HG03575 (cell line): ENCODE measurements around the gene CNOT1.
"Not testable (repeated sequence)": the region's sequence is repeated elsewhere in the genome, so short reads cannot be mapped to it uniquely, and the experiment has no call there.

ENCODE experiments used
- ATAC-seq: cut with Tn5 transposase; IDR thresholded peaks from one replicate; pipeline ENCODE4 v1.9.1; 2021; ENCODE audit not compliant: unreplicated experiment, insufficient number of reproducible peaks, low FRiP score; ENCODE audit errors: extremely low read depth

The CNOT1 gene

DNA sequence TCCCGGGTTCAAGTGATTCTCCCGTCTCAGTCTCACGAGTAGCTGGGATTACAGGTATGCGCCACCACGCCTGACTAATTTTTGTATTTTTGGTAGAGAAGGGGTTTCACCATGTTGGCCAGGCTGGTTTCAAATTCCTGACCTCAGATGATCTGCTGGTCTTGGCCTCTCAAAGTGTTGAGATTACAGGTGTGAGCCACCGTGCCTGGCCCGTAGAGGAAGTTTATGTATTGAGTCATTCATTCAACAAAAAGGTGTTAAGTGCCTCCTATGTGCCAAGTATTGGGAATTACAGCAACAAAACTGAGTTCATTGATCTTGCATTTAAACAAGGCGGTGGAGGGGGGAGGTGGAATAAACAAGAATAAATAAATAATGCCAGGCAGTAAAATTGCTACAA lies 10.2 kb upstream of the CNOT1 start:
- ATAC-seq: no peak

DNA sequence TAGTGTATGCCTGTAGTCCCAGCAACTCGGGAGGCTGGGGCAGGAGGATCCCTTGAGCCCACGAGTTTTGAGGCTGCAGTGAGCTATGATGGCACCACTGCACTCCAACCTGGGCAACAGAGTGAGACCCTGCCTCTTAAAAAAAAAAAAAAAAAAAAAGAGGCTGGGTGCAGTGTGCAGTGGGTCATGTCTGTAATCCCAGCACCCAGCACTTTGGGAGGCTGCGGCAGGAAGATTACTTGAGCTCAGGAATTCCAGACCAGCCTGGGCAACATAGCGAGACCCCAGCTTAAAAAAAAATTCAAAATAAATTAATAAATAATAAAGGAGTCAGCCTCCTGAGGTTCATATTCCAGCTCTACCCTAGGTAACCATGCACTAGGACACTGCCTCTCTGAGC lies 9.6 kb upstream of the CNOT1 start:
- no peak for ATAC-seq

DNA sequence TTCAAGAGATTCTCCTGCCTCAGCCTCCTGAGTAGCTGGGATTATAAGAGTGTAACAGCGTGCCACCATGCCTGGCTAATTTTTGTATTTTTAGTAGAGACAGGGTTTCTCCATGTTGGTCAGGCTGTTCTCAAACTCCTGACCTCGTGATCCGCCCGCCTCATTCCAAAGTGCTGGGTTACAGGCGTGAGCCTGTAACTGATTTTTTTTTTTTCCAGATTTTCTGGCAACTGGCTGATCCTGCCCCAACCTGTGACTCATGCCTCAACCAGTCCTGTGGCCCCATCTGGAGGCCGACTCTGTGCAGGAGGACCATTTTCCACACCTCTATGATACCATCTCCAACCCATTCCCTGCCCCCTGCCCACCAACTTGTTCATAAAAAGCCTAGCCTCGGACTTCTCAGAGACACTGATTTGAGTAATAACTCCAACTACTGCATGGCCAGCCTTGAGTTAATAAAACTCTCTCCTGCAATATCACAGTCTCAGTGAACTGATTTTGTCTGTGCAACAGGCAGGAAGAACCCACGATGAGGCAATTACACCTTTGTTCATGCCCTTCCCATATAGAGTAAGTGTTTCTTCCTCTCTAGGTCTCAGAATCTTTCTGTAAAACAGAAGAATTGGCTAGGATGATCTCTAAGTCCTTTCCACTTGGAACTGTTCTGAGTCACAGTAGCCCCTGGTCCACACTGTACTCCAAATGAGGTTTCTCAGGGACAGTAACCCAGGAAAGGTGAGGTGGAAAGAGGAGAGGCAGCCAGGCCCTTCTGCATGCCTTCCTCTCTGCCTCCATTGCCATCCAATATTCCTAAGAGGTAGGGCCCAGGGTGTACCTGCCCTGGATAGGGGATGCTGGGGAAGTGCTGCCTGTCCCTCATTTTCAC lies 8.8 kb upstream of the CNOT1 start:
- no peak for ATAC-seq

DNA sequence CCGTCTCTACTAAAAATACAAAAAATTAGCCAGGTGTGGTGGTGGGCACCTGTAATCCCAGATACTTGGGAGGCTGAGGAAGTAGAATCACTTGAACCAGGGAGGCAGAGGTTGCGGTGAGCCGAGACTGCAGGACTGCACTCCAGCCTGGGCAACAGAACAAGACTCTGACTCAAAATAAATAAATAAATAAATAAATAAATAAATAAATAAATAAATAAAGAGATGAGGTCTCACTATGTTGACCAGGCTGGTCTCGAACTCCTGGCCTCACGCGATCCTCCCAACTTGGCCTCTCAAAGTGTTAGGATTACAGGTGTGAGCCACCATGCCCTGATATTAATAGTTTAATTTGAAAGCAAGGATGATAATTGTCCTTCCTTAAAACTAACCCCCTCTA lies 7.4 kb upstream of the CNOT1 start:
- not testable (repeated sequence) for ATAC-seq

DNA sequence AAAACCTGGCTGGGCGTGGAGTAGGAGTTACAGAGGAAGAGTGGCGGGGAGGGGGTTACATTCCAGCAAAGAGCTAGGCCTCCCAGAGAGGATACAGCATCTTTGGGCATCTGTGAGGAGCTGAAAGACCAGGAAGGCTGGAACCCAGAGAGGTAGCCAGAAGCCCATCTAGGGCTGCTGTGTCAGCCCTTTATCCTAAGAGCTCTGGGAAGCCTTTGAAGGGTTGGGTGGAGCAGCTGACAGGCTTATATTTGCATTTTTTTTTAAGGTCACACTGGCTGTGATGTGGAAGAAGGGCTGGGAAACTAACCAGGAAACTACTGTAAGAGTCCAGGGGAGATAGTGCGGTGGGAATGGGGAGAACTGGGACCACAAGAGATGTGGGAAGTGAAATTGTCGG lies 6.8 kb upstream of the CNOT1 start:
- ATAC-seq: no peak

DNA sequence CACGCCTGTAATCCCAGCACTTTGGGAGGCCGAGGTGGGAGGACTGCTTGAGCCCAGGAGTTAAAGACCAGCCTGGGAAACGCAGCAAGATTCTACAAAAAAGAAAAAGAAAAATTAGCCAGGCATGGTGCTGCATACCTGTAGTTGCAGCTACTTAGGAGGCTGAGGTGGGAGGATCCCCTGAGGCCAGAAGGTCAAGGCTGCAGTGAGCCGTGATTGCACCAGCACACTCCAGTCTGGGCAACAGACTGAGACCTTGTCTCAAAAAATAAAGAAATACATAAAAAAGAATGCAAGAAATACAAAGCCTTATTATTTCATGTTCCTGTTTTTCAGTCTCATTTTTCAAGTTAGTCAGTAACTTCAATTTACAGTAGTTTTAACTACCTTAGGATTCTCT lies 5.9 kb upstream of the CNOT1 start:
- ATAC-seq: no peak

DNA sequence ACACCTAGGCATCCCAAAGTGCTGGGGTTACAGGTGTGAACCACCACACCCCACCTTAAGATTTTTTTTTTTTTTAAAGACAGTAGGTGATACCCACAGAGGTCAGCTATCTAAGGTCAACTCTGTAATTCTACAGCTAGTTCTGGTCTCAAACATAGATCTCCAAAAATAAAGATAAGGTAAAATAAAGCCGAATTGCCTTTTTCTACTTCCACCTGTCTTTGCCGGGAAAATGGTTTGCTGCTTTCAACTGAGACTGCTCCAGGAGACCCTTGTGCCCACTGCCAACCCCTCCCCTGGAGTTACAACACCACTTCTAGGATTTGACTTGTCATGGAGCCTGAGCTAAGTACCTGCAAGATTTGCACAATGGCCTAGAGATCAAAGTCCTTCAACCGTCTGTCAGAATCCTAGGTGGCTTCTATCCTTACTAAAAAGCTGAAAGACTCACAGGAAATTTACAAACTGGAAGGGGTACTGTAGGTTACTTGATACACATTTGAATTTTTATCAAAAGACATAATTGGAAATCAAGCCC lies 4.7 kb upstream of the CNOT1 start:
- ATAC-seq: no peak

DNA sequence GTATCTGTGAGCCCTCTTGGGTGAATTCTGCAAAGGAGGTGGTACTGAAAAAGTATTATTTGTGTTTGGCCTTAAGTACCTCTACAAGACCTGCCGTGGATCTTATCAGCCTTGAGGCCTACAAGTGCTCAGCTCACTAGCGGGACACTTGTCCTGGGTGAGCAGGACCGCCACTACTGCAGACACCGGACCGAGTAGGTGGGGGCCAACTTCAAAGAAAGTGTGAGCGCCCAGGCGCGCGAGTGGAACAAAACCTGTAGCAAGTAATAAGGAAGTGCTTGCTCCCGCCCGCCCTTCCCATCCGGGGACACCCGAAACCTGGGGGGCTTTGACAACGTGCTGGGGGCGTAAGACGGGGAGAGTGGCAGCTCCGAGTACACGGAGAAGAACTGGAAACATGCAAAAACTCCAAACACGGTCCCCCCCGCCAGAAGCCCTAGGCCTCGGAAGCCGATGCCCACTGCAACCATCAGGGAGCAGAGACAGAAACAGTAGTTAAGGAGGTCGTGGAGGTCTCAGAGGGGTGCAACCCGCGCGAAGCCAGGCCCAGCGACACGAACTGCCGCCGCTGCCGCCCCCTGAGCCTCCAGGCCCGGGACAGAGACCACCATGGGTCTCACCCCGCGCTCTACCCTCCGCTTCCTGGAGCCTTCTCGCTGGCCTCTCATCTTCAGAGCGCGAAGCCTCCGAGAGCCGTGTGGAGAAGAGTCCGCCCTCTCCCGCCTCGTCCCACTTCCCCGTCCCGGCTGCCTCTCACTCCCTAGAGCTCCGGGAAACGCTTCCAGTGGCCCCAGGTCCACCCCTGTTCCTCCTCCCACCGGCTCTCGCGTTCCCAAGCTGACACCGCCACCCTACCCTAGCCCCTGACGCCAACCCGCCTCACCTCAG lies 537 bp downstream of the CNOT1 start:
- ATAC-seq: no peak

DNA sequence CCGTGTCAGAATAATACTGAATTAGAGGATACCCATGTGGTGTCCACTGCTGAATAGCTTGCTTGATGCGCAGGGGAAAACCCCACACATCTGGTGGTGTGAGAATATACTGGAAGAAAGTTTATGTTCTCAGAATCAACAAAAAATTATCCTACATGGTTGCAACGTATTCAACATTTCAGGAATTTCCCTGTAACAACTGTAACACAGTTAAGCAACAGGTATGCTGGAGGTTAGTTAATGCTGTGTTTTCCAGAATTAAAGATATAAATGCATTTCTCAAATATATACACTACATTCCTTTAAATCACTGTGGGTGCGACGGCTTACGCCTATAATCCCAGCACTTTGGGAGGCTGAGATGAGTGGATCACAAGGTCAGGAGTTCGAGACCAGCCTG lies 5.4 kb downstream of the CNOT1 start:
- no peak for ATAC-seq

DNA sequence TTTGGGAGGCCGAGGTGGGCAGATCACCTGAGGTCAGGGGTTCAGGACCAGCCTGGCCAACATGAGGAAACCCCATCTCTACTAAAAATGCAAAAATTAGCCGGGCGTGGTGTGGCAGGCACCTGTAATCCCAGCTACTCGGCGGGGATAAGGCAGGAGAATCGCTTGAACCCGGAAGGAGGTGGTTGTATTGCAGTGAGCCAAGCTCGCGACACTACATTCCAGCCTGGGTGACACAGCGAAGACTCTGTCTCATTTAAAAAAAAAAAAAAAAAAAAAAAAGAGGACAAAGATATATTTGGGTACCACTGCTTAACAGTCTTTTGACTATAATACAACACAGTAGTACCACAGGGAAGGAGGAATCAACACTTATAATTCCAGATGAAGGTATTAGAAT lies 9.2 kb downstream of the CNOT1 start:
- ATAC-seq: no peak

DNA sequence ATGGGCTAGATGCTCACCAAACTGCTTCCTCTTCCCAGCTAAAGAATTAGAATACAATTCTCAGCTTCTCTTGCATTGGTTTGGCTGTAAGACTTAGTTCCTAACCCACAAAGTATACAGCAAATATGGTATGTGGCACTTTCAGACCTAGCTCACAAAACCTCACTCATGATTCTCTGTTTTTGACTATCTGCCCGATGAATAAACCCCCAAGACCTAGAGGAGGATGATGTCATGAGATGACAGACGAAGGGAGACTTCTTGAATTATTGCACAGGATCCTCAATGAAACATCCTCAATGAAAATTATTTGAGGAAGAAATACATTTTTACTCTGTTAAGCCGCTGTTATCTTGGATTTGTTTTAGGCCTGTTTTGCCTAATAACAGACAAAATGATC lies 14.3 kb downstream of the CNOT1 start:
- ATAC-seq: no peak

DNA sequence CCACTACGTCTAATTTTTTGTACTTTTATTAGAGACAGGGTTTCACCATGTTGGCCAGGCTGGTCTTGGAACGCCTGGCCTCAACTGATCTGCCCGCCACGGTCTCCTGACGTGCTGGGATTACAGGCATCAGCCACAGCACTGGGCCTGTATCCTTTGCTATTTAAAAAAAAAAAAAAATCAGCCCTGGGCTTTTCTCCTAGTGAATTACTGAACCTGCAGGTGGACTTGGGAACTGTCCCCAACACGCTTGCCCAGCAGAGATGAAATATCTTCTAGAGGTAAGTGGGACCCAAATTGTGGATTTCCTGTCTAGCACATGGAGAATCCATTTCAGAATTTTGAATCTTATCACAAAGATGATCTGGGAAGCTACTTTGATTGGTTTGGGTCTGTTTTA lies 14.8 kb downstream of the CNOT1 start:
- no peak for ATAC-seq

DNA sequence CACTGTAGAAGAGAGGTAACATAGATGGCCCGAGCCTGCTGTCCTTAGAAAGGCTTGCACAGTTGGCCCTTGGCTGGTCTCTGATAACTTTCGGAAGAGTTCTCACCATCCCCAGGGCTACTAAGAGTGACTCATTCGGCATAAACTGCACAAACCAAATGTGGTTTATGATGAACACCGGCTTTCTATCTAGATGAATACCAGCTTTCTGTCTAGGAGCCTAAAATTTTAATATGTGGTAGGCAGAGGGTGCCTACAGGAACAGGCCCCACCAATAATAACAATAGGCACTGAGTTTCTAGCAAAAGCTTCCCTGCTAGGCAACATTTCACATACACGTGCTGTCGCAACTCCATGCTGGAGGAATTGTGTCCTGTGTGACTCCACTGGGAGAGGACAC lies 15.4 kb downstream of the CNOT1 start:
- no peak for ATAC-seq

DNA sequence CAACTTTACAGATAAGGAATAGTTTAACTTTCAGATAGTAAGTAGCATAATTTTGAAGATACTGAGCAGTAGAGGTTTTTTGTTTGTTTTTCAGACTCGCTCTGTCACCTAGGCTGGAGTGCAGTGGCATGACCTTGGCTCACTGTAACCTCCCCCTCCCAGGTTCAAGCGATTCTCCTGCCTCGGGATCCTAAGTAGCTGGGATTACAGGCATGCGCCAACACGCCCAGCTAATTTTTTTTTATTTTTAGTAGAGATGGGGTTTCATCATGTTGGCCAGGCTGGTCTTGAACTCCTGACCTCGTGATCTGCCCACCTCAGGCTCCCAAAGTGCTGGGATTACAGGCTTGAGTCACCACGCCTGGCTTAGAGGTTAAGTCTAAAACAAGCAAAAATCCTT lies 16.7 kb downstream of the CNOT1 start:
- not testable (repeated sequence) for ATAC-seq

DNA sequence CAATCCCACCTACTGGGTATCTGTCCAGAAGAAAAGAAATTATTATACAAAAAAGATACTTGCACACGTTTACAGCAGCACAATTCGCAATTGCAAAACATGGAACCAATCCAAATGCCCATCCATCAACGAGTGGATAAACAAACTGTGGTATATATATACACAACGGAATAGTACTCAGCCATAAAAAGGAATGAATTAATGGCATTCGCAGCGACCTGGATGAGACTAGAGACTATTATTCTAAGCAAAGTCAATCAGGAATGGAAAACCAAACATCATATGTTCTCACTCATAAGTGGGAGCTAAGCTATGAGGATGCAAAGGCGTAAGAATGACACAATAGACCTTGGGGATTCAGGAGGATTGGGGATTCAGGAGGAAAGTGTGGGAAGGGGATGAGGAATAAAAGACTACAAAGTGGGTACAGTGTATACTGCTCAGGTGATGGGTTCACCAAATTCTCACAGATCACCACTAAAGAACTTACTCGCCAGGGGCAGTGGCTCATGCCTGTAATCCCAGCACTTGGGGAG lies 21.0 kb downstream of the CNOT1 start:
- ATAC-seq: no peak

DNA sequence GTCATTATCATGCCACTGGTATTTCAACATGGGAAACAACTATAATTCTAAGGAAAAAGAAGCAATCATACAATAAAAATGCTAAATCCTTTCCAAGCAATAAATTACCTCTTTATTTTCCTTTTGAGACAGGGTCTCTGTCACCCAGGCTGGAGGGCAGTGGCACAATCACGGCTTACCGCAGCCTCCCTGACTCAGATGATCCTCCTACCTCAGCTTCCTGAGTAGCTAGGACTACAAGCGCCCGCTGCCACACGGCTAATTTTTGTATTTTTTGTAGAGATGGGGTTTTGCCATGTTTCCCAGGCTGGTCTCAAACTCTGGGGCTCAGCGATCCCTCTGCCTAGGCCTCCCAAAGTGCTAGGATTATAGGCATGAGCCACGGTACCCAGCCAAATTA lies 24.1 kb downstream of the CNOT1 start:
- no peak for ATAC-seq

DNA sequence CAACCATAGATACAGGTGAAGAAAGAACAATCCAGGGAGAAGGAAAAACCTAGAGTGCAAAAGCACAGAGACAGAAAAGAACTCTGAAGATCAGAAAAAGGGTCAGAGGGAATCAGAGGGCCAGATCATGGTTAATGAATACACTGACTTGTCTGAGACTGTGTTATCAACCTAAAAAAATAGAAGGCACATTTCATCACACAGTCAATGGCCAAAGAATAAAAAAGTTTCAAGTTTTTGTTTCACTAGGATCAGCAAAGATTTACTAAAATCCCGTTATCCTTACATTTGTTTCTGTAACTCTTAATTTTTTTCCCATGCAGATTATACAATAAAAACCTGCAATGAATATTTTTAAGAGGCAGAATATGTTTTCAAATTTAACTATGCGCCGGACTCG lies 38.5 kb downstream of the CNOT1 start:
- ATAC-seq: no peak

DNA sequence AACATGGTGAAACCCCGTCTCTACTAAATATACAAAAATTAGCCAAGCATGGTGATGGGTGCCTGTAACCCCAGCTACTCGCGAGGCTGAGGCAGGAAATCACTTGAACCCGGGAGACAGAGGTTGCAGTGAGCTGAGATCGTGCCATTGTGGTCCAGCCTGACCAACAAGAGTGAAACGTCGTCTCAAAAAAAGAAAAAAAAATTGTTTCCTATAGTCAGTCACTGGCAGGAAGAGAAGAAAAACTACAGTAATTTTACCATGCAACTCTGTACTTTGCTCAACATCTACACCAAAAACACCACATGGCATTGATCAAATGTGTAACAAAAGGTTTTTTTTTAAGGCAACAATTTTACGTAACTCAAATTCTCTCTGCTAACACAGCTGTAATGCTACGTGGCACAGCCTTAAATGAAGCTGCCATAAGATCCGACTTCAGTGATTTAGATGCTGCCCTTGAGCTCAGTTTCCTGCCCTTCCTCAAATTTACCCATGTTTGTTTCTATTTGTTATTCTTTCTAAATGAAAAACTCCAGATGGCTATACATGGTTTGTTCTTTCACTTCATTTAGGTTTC lies 40.2 kb downstream of the CNOT1 start:
- no peak for ATAC-seq

DNA sequence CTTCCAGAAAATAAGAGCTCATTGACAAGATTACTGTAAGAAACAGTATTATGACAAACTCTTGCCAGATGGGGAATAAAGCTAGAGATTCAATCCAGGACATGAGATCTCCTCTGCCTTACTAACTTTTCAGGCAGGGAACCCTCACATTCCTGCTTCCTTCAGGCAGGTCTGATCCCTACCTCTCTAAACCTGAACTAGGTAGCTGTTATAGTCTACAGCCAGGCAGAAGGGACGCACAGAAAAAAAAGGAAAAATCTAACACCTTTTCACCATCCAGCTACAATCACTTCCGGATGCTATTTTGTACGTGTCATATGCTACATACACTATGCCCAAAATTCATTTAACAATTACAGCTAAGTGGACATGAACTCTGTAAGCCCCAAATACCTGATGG lies 41.2 kb downstream of the CNOT1 start:
- no peak for ATAC-seq
